HepG2 (cell line): ENCODE data around the gene LAP3. TPM values are rescaled to one million over a fixed set of nuclear protein-coding genes. Genes with fewer than 3 reads are reported as not detected.
A peak's percentile ranks its signal among the peaks of the same experiment; 100 is the strongest.

ENCODE experiments used
- ATF2 ChIP-seq: sonication (generic); formaldehyde crosslinking; IDR thresholded peaks from 2 replicates; pipeline ENCODE4 v1.4.0; 2020; ENCODE audit warnings: missing genetic modification reagents
- CENPX ChIP-seq: sonication (generic); formaldehyde crosslinking; IDR thresholded peaks from 2 replicates; pipeline ENCODE4 v1.9.0; 2021; ENCODE audit warnings: mild to moderate bottlenecking, missing genetic modification reagents, moderate library complexity
- DMAP1 ChIP-seq: IDR thresholded peaks from 2 replicates; pipeline ENCODE4 v1.6.1; 2016
- KDM6A ChIP-seq: IDR thresholded peaks from 2 replicates; pipeline ENCODE4 v1.6.1; 2016; ENCODE audit warnings: low read depth
- NR1H2 ChIP-seq: sonication (generic); formaldehyde crosslinking; IDR thresholded peaks from 2 replicates; pipeline ENCODE4 v1.8.1; 2022; ENCODE audit warnings: low read depth, missing genetic modification reagents, borderline replicate concordance
- POGZ ChIP-seq: sonication (generic); formaldehyde crosslinking; IDR thresholded peaks from 2 replicates; pipeline ENCODE4 v1.4.0; 2020; ENCODE audit warnings: mild to moderate bottlenecking, missing genetic modification reagents
- SMC3 ChIP-seq: IDR thresholded peaks from 2 replicates; pipeline ENCODE4 v1.6.1; 2011; ENCODE audit warnings: low read length, improper control_type of control experiment
- TBL1XR1 ChIP-seq: fragments of 150-350 bp; IDR thresholded peaks from 2 replicates; pipeline ENCODE4 v1.6.1; 2014; ENCODE audit warnings: borderline replicate concordance, low read length; ENCODE audit not compliant: partially characterized antibody
- TGIF2 ChIP-seq: IDR thresholded peaks from 2 replicates; pipeline ENCODE4 v1.6.1; 2016; ENCODE audit warnings: control low read depth, missing compliant biosample characterization
- THYN1 ChIP-seq: sonication (generic); formaldehyde crosslinking; IDR thresholded peaks from 2 replicates; pipeline ENCODE4 v1.8.1; 2023; ENCODE audit warnings: low read depth, mild to moderate bottlenecking, moderate library complexity, missing genetic modification reagents, borderline replicate concordance
- ZBTB7B ChIP-seq: sonication (generic); formaldehyde crosslinking; IDR thresholded peaks from 2 replicates; pipeline ENCODE4 v1.4.0; 2020; ENCODE audit warnings: missing genetic modification reagents
- ZFP1 ChIP-seq: IDR thresholded peaks from 2 replicates; pipeline ENCODE4 v1.6.1; 2016
- ZFP90 ChIP-seq: sonication (generic); formaldehyde crosslinking; IDR thresholded peaks from 2 replicates; pipeline ENCODE4 v1.8.0; 2022; ENCODE audit warnings: missing genetic modification reagents, mild to moderate bottlenecking, inconsistent platforms, borderline replicate concordance
- ZNF225 ChIP-seq: sonication (generic); formaldehyde crosslinking; IDR thresholded peaks from 2 replicates; pipeline ENCODE4 v1.4.0; 2020; ENCODE audit warnings: mild to moderate bottlenecking, missing genetic modification reagents
- ZNF275 ChIP-seq: sonication (generic); formaldehyde crosslinking; IDR thresholded peaks from 2 replicates; pipeline ENCODE4 v1.8.0; 2022; ENCODE audit warnings: missing genetic modification reagents, mild to moderate bottlenecking, inconsistent platforms, borderline replicate concordance
- ZNF292 ChIP-seq: sonication (generic); formaldehyde crosslinking; IDR thresholded peaks from 2 replicates; pipeline ENCODE4 v1.8.1; 2022; ENCODE audit warnings: mild to moderate bottlenecking, low read depth, missing genetic modification reagents, borderline replicate concordance
- ZNF609 ChIP-seq: sonication (generic); formaldehyde crosslinking; IDR thresholded peaks from 2 replicates; pipeline ENCODE4 v1.4.0; 2020; ENCODE audit warnings: mild to moderate bottlenecking, missing genetic modification reagents, borderline replicate concordance
- polyA plus RNA-seq, 8 experiments: library from polyadenylated mRNA; depleted of rRNA in 3 of 8; stranded (reverse) in 7 of 8; unstranded in 1 of 8; fragments of >200 nt; fragmentation: Illumina TruSeq in 4 of 8; extraction: Trizol in 4 of 8; gene quantifications; 2 replicates each; pipeline versions ENCODE4 v1.2.1 to v1.2.3, GENCODE V29; 2011 to 2016; ENCODE audit warnings: low read depth in 4 of 8, missing spikeins in 1 of 8, mixed read lengths in 1 of 8; ENCODE audit not compliant: insufficient read depth in 1 of 8
- total RNA-seq, 5 experiments: library from RNA; depleted of rRNA; stranded (reverse); fragments of >200 nt; fragmentation: Illumina TruSeq; extraction: Trizol; gene quantifications; 2 replicates each; pipeline ENCODE4 v1.2.3, GENCODE V29; 2016; ENCODE audit warnings: low read depth in 1 of 5
- TF ChIP-seq, protein P1 (sequence below): sonication (generic); formaldehyde crosslinking; IDR thresholded peaks from 2 replicates; pipeline ENCODE4 v1.4.0; 2020; ENCODE audit warnings: low read depth, mild to moderate bottlenecking, missing genetic modification reagents

Gene LAP3
- total and polyA plus RNA-seq, 2 of the 13 experiments (the other 11 are each of a cell fraction or from before 2014, with no cell fraction given) = 106 to 125 TPM

GRCh38 chr4:17558941-17559708 is 17.9 kb upstream of the LAP3 start (continued):
- TF ChIP-seq ZNF275 (0 out of 2 replicates have a peak, but pooled peaks have one; percentile 53), THYN1 (0 out of 2 replicates have a peak, but pooled peaks have one; percentile 39), TGIF2 (CRISPR knock-in tag) (peak; percentile 80), ZNF292 (CRISPR knock-in tag) (peak; percentile 63; the same call in 1 of the 2 replicates), ZNF609 (CRISPR knock-in tag) (peak; percentile 87), KDM6A (CRISPR knock-in tag) (peak; percentile 95), TBL1XR1 (no peak), ZNF225 (no peak), ATF2 (CRISPR knock-in tag) (peak; percentile 95), DMAP1 (CRISPR knock-in tag) (peak; percentile 80), ZBTB7B (peak; percentile 95), ZFP90 (CRISPR knock-in tag) (no peak), ZFP1 (CRISPR knock-in tag) (peak; percentile 87; the same call in 1 of the 2 replicates), POGZ (CRISPR knock-in tag) (peak; percentile 94), CENPX (CRISPR knock-in tag) (no peak), SMC3 (no peak; the same call in 1 of the 2 replicates), NR1H2 (CRISPR knock-in tag) (peak; percentile 40; the same call in 1 of the 2 replicates)
- TF ChIP-seq, protein P1, sequence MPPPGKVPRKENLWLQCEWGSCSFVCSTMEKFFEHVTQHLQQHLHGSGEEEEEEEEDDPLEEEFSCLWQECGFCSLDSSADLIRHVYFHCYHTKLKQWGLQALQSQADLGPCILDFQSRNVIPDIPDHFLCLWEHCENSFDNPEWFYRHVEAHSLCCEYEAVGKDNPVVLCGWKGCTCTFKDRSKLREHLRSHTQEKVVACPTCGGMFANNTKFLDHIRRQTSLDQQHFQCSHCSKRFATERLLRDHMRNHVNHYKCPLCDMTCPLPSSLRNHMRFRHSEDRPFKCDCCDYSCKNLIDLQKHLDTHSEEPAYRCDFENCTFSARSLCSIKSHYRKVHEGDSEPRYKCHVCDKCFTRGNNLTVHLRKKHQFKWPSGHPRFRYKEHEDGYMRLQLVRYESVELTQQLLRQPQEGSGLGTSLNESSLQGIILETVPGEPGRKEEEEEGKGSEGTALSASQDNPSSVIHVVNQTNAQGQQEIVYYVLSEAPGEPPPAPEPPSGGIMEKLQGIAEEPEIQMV = peak; percentile 75; the same call in 1 of the 2 replicates
